ENCODE results near the gene FN1. TPM values are rescaled to one million over a fixed set of nuclear protein-coding genes. Genes with fewer than 3 reads are reported as not detected.

FN1 gene
- total RNA-seq, 1 donor from 2014 or later, result 24.2 TPM

GRCh38 chr2:215407061-215407460 is 28.8 kb downstream of the FN1 start:
- ATAC-seq, result no peak

- no peak for ATAC-seq
Measured at GRCh38 chr2:215405722-215406581, 29.9 kb downstream of the FN1 start.

DNA sequence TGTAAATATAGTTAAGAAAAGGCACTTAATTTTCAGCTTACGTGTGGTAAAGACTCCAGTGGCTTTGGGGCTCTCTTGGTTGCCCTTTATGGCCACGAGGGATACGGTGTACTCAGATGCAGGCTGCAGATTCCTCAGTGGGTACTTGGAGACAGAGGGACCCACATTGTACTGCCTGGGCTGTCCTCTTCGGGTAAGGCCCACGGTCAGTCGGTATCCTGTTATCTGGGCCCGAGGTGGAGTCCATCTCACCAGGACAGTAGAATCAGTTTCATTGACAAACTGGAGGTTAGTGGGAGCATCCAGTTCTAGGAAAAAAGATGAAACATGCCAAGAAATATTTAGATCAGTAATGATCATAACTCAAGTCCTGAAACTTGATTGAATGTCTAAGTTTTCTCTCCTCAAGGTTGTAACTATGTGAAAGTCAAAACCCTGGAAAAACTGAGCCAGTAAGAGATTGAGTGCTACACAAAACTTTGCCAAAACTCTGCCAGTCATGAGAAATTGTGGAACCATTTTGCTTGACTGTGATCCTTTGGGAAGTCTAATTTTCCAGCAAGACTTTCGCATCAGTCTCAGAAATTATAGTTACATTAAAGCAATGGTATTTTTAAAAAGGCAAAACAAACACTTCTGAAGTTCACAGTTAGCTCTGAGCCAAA is 31.4 kb downstream of the FN1 start:
- no peak for ATAC-seq

GRCh38 chr2:215403441-215404347 is 32.2 kb downstream of the FN1 start:
- ATAC-seq, result no peak

- ATAC-seq, result no peak
Measured at GRCh38 chr2:215401896-215402379, 33.9 kb downstream of the FN1 start.

- no peak for ATAC-seq
Measured at GRCh38 chr2:215399067-215399716, 36.7 kb downstream of the FN1 start.

- ATAC-seq, result no peak
Measured at GRCh38 chr2:215397632-215398341, 38.1 kb downstream of the FN1 start.

- no peak for ATAC-seq
Measured at GRCh38 chr2:215396595-215397313, 39.1 kb downstream of the FN1 start.

- ATAC-seq, result no peak
Measured at GRCh38 chr2:215395687-215396460, 40.0 kb downstream of the FN1 start.

- ATAC-seq, result no peak
Measured at GRCh38 chr2:215394102-215394805, 41.6 kb downstream of the FN1 start.

- no peak for ATAC-seq
Measured at GRCh38 chr2:215392687-215393270, 43.1 kb downstream of the FN1 start.

DNA sequence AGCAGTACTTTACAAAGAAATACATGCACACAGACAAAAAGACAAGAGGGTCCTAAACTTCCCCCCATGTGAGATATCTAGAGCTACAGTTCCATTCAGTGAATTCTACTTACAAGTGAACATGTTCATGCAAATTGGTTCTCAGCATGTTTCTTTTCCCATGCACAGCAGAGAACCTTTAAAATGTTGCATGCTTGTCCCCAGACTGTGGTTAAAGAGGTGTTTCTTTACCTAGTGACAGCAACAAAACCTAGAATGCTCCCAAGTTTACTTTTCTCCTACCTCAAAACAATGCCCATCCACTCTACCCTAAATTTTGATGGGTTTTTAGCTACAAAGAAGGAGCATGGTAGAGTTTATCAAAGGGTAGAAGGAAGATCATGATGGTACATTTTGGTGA is 43.7 kb downstream of the FN1 start:
- ATAC-seq, result no peak

DNA sequence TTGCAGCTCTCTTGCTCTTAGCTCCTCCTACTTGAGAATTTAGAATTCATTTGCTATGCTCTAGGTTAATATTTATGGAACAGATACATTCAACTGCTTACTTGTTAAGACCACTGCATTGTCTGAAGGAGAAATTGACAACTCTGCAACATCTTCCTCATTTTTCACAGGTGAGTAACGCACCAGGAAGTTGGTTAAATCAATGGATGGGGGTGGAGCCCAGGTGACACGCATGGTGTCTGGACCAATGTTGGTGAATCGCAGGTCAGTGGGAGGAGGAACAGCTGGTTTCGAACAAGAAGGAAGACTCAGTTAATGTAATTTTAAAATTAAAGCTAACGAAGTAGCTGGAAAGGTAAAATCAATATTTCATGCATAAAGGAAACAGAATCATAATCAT is 44.3 kb downstream of the FN1 start:
- ATAC-seq, result no peak

DNA sequence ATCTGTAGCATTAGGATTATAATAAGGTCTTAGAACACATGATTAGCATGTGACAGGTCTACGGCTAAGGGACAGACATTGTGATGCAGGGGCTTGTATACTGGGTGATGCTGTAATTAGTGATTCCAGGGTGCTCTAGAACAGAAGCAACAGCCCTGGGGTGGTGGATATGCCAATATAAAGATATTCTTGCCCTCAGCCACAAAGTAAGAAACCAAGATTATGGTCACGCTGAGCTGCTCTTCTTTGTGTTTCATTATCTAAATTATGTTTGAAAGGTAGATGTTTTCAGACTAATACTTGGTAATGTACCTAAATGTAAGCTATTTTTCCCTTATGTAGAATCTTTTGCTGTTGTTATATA is 45.3 kb downstream of the FN1 start:
- no peak for ATAC-seq

DNA sequence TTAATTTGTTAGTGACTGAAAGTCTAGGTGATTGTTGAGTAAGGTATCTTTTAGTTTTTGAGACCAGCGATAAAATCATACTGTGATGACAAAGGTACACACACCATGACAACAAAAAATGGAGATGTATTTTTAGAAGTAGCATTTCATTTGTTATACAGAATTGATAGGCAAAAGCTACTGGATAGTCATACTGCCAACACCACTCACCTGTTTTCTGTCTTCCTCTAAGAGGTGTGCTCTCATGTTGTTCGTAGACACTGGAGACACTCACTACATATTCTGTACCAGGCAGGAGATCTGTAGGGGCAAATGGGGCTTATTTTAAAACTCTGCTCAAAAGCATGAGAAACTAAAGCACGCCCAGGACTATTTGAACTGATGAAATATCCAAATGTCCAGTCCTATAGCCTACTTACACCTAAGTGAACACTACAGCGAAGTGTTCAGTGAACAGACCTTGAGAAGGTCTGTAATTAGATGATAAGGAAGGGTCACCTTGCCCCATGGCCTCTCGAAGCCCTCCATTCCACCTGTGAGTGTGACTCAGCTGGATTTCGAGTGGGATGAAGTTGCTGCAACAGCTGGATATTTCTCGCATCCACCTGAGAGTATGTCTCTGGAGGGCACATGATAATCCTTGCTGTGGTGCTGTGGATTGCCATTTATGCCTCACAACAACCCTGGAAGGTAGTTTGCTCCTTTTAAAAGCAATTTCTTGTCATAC is 47.7 kb downstream of the FN1 start:
- no peak for ATAC-seq

- no peak for ATAC-seq
Measured at GRCh38 chr2:215386566-215386965, 49.3 kb downstream of the FN1 start.

GRCh38 chr2:215384710-215385109 is 51.2 kb downstream of the FN1 start:
- no peak for ATAC-seq

- ATAC-seq, result no peak
Measured at GRCh38 chr2:215383652-215384279, 52.1 kb downstream of the FN1 start.
